Pancreas (tissue), 10 donors: ENCODE results near the gene CPT1B. TPM values are rescaled to one million over a fixed set of nuclear protein-coding genes. Genes with fewer than 3 reads are reported as not detected.
A peak's percentile ranks its signal among the peaks of the same experiment; 100 is the strongest.

ENCODE experiments used
- ATAC-seq, 4 donors: fragments of 200-7000 bp; cut with Tn5 transposase; one replicate each; pipeline versions ENCODE4 v1.8.0 to v1.9.1; 2020; ENCODE audit warnings: mild to moderate bottlenecking in 4 of 4, moderate library complexity in 4 of 4
- DNase-seq, 6 donors: peaks; one replicate each; pipeline ENCODE4 v3.0.0-alpha.2; 2020
- FAIRE-seq: peaks from 2 replicates; lab custom pipeline; 2012; peaks lifted over from hg19 to GRCh38; lab: Jason Lieb, UNC
- H3K27ac ChIP-seq, 4 donors: fragments of 200-600 bp; sonication (generic); 1 replicate in 3 of 4; 2 replicates in 1 of 4; pipeline versions ENCODE4 v1.5.0 to v1.8.0; 2020
- H3K27me3 ChIP-seq, 4 donors: fragments of 200-600 bp; one replicate each; pipeline ENCODE4 v1.8.0; 2021
- H3K36me3 ChIP-seq, 3 donors: fragments of 200-600 bp; sonication (generic) in 1 of 3; one replicate each; pipeline versions ENCODE4 v1.5.0 to v1.8.0; 2020 to 2021
- H3K4me1 ChIP-seq, 3 donors: fragments of 200-600 bp; one replicate each; pipeline ENCODE4 v1.8.0; 2021
- H3K4me3 ChIP-seq, 4 donors: fragments of 200-600 bp; sonication (generic) in 2 of 4; one replicate each; pipeline versions ENCODE4 v1.5.0 to v1.8.0; 2020 to 2021
- H3K9me3 ChIP-seq, 4 donors: fragments of 200-600 bp; one replicate each; pipeline ENCODE4 v1.8.0; 2021
- WGBS, 2 donors: extraction: QIAGEN DNeasy Blood & Tissue Kit; methylation state at CpG; one replicate each; pipeline ENCODE4 v1.1.7; 2013; 5-methylcytosine and 5-hydroxymethylcytosine counted together
- intact Hi-C, 3 donors: fragments of 100-400 bp; cut with DNase I; formaldehyde crosslinking; loops; one replicate each; pipeline versions ENCODE4 v1.11.1 to v1.14.2; 2022
- polyA plus RNA-seq, 2 donors: library from polyadenylated mRNA; stranded (reverse); fragments of 200-250 nt; gene quantifications; one replicate each; pipeline ENCODE4 v1.2.3, GENCODE V29; 2013
- total RNA-seq, 6 donors: library from RNA; stranded (reverse); fragmentation: NEBNext Ultra II Directional in 4 of 6; extraction: Animal tissue kit (Norgen Biotek cat#: 25700) in 4 of 6; gene quantifications; one replicate each; pipeline versions ENCODE4 v1.2.1 to v1.2.4, GENCODE V29; 2021 to 2023
- TF ChIP-seq, protein P1 (sequence below), 4 donors: fragments of 200-600 bp; sonication (generic) in 3 of 4; IDR thresholded peaks; one replicate each; pipeline versions ENCODE4 v1.5.0 to v1.8.0; 2021; ENCODE audit warnings: antibody characterized with exemption in 4 of 4
- donor health status: healthy with polysubstance abuse.
- donor health status: DM: no; HTN: no; CAD: no; lungs with moderate emphysema.
- donor health status: DM: no; HTN: no; CAD: no.
- donor health status: control.
- donor health status: control.
- donor health status: Bipolar disorder and iron deficiency.
- donor health status: DM: yes; HTN: yes; CAD: no.
- donor health status: DM: no; HTN: no; CAD: no.
- donor health status: DM: no; HTN: no; CAD: no.
- donor health status: DM: yes; HTN: yes; CAD: no.

The CPT1B gene
- total and polyA plus RNA-seq, 8 donors = 7.2 to 87.0 (median 13.6) TPM

DNA sequence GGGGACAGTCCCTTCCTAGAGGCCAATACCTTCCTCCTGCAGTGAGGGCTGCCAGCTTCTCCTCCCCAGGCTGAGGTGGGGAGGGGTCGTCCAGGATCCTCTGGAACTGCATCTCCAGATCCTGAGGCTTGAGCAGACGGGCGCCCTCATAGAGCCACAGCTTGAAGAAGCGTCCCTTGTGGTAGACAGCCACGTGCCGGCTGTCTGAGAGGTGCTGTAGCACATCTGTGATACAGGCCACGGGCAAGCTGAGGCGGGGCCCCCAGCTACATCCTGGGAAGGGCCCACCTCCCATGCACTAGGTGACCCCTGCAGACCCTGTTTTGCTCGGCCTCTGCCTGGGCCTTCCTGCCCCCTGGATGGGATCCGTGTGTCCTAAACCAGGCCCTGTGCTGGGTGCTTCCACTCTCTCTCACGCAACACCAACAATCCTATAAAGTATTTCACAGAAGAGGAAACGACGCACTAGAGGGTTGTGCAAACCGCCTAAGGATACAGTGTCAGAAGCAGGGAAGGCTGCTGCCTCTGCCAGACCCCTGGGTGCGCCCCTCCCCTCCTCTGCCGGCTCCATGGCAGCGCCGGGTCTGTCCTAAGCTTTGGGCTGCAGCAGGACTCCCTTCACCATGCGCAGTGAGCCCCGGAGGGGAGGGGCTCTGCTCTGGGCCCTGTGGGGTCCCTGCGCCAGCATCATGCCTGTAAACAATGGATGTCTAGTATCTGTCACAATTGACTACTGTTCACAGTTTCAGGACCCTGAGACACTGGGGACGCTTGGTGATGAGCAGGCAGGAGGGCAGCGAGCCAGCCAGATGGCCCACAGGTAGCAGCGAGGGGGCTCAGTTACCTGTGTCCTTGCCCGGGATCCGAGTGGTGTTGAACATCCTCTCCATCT lies 4.5 kb downstream of the CPT1B start:
- intact Hi-C loops = no loop called here
- Histone ChIP-seq H3K27me3 (no peaks in the 10 kb centered on the region), H3K9me3 (no peaks in the 10 kb centered on the region), H3K4me3 (no peak overlapping the region), H3K27ac (no peak overlapping the region), H3K36me3 (peaks cover 0 to 16% (median 0%) of the 10 kb centered on the region in 3 donors), H3K4me1 (peaks cover 0 to 10% (median 2%) of the 10 kb centered on the region in 3 donors)
- DNase-seq (peak in 1 of 6 donors; percentile 51), ATAC-seq (no peak), FAIRE-seq (no peak)
- WGBS, 2 donors = 88% methylated on average over 26 of the region's 26 CpGs
- TF ChIP-seq, protein P1, sequence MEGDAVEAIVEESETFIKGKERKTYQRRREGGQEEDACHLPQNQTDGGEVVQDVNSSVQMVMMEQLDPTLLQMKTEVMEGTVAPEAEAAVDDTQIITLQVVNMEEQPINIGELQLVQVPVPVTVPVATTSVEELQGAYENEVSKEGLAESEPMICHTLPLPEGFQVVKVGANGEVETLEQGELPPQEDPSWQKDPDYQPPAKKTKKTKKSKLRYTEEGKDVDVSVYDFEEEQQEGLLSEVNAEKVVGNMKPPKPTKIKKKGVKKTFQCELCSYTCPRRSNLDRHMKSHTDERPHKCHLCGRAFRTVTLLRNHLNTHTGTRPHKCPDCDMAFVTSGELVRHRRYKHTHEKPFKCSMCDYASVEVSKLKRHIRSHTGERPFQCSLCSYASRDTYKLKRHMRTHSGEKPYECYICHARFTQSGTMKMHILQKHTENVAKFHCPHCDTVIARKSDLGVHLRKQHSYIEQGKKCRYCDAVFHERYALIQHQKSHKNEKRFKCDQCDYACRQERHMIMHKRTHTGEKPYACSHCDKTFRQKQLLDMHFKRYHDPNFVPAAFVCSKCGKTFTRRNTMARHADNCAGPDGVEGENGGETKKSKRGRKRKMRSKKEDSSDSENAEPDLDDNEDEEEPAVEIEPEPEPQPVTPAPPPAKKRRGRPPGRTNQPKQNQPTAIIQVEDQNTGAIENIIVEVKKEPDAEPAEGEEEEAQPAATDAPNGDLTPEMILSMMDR (IDR thresholded peaks at IDR 0.05) = no peak

DNA sequence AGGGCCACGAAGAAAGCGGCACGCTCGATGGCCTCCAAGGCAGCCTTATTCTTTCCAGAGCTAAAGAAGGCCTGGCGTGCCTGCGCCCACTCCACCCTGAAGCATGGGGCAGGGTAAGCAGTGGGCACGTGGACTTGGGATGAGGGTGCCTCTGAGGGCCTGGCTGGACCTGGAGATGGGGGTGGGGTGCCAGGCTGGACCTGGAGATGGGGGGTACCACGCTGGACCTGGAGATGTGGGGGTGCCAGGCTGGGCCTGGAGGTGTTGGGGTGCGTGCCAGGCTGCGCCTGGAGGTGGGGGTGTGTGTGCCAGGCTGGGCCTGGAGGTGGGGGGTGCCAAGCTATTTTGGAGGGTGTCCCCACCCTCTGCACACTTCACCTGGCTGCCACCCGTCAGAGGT lies 5.3 kb downstream of the CPT1B start:
- H3K4me1 ChIP-seq = peaks cover 0 to 14% (median 6%) of the 10 kb centered on the region in 3 donors
- peak in 2 of 6 donors; percentile 32 to 66 for DNase-seq
- WGBS, 2 donors = 91 to 95% methylated on average over 11 of the region's 11 CpGs
- TF ChIP-seq, protein P1 (IDR thresholded peaks at IDR 0.05) = no peak
- intact Hi-C loops = no loop called here
- no peaks in the 10 kb centered on the region for H3K9me3 ChIP-seq
- H3K27me3 ChIP-seq = no peaks in the 10 kb centered on the region
- no peak overlapping the region for H3K27ac ChIP-seq
- no peak for FAIRE-seq
- H3K4me3 ChIP-seq = no peak overlapping the region
- peaks cover 0 to 16% (median 0%) of the 10 kb centered on the region in 3 donors for H3K36me3 ChIP-seq
- no peak for ATAC-seq

DNA sequence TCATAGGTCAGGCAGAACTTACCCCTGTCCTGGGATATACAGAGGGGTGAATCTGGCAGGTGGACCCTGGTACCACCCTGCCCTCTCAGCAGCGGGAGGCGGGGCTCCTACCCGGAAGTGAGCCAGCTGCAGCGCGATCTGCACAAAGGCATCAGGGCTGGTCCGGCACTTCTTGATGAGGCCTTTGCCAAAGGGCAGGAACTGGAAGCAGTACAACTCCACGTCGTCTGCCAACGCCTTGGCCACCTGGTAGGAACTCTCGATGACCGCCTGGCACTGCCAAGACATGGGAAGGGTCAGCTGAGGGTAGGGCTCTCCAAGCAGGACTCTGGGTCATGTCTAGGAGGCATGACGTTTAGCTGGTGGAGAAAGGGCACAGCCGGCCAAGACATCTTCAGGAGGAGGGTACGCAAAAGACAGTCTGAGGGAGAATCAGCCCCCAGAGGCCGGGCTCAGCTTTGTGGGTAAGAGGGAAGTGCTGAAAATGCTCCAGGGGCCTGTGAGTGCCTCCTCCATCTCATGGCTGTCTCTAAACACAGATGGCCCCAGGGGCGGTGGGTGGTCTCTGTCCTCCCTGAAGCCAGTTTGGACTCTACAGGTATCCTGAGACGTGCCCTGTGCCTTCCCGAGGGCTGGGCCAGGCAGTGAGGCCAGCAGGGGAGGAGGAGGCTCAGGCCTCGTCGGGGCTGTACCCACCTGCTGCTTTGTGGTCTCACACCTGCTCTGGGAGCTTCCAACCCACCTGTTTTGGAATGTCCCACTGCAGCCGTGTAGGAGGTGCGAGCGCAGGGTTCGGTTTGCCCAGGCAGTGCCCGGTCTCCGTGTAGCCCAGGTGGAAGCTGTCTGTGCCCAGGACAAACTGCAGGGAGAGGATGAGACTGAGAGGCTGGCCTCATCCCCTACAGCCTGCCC lies 6.7 kb downstream of the CPT1B start:
- no peak for ATAC-seq
- 86 to 88% methylated on average over 26 of the region's 26 CpGs for WGBS, 2 donors
- H3K4me1 ChIP-seq = peaks cover 0 to 14% (median 6%) of the 10 kb centered on the region in 3 donors
- no peak for FAIRE-seq
- TF ChIP-seq, protein P1 (IDR thresholded peaks at IDR 0.05) = no peak
- H3K4me3 ChIP-seq = no peak overlapping the region
- intact Hi-C loops = no loop called here
- DNase-seq = peak in 2 of 6 donors; percentile 37 to 40
- no peak overlapping the region for H3K27ac ChIP-seq
- H3K36me3 ChIP-seq = peaks cover 0 to 16% (median 0%) of the 10 kb centered on the region in 3 donors
- H3K9me3 ChIP-seq = no peaks in the 10 kb centered on the region
- no peaks in the 10 kb centered on the region for H3K27me3 ChIP-seq

DNA sequence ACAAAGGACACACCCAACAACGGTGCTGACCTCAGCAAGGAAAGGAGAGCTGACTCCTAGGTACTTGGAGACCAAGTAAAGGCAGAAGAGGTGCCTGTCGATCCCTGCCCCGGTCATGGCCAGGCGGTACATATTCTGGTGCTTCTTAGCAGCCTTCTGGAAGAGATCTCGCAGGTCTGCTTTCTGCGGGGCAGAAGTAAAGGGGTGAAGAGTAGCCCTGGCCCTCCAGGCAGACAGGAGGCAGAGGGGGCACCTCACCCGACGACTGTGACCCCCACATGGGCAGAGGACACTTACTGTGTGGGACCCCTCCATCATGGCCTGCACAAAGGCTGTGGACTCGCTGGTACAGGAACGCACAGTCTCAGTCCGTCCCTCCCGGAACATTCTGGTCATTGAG lies 7.4 kb downstream of the CPT1B start:
- ATAC-seq = no peak
- H3K4me1 ChIP-seq = peaks cover 0 to 14% (median 6%) of the 10 kb centered on the region in 3 donors
- FAIRE-seq = no peak
- no peak for DNase-seq
- no peaks in the 10 kb centered on the region for H3K9me3 ChIP-seq
- H3K27ac ChIP-seq = no peak overlapping the region
- no peak overlapping the region for H3K4me3 ChIP-seq
- no peaks in the 10 kb centered on the region for H3K27me3 ChIP-seq
- TF ChIP-seq, protein P1 (IDR thresholded peaks at IDR 0.05) = no peak
- intact Hi-C loops = no loop called here
- 90 to 93% methylated on average over 12 of the region's 12 CpGs for WGBS, 2 donors
- peaks cover 0 to 16% (median 0%) of the 10 kb centered on the region in 3 donors for H3K36me3 ChIP-seq
